NCI-H187 treated with DMSO at 0.1 percent for 48 hours (cell line): ENCODE data around the gene MUC4.
"Not testable (repeated sequence)": the region's sequence is repeated elsewhere in the genome, so short reads cannot be mapped to it uniquely, and the experiment has no call there.

ENCODE experiments used
- DNase-seq: peaks from one replicate; lab custom pipeline; 2025; lab: John Stamatoyannopoulos, UW

MUC4 gene

DNA sequence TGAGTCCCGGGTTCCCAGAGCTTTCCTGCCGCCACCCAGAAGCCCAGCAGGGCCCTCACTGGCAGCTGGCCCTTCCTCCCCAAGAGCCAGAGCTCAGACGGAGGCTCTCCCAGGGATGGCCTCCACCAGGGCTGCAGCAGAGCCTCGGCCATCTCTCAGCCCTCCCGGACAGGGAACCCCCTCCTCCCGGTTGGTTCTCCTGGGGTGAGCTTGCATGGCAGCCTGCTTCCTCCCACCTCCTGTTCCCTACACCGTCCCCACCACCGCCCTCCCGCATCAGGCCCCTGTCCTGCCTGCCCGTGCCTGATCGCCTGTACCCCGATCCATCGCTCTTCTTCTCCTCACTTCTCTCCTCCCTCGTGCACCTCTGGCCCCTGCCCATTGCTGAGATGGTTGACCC, 24.1 kb upstream of the MUC4 start:
- no peak for DNase-seq

DNA sequence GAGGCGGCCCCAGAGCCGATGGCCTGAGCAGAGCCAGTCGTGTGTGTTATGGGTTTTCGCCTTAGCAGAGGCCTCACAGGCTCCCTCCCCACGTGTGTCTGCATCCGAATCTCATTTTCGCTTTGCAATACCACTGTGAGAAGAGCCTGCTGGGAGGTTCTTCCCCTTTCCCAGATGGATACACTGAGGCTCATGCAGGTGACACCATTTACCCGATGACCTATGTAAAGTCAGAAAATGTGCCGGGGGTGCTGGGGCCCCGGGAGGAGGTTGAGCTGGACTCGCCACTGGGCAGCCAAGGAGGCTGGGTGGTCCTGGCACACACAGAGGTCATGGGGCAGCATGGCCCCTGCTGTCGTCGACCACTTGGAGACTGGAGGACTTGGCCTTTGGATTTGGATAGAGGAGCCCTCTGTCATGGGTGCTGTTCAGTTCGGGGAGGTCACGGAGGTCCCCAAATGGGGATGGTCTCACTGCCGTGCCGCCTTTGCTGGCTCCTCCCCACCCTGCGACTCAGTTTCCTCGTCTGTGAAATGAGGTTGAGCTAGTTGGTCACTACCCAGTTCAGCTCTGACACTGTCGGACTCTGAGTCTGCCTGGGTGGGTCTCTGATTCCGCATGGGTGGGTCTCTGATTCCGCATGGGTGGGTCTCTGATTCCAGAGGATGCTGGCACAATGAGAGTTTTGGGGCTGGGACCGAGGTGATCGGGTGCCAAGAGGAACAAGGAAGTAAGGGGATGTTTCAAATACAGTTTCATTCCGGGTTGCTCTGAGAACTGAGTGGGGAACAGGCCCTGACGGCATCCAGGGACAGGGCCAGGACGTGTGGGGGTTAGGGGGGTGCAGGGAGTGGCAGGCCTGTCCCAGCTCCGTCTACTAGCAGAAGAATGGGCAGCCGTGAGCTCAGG, 23.2 kb upstream of the MUC4 start:
- DNase-seq: no peak

DNA sequence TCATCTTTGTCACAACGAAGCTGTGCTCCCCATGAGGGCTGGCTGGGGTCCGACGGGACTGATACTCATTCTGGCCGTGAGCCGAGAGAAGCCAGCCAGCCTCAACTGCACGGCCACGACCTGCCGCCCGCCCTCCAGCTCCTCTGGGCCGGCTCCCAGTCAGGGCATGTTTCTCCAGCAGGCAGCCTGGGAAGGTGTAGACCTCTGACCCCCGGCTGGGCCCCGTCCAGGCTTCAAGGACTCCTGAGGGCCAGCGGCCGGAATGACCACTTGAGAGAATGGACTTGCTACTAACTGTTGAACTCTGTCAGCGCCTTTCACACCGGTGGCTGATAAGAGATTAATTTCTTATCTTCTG, 18.1 kb upstream of the MUC4 start:
- DNase-seq: no peak

DNA sequence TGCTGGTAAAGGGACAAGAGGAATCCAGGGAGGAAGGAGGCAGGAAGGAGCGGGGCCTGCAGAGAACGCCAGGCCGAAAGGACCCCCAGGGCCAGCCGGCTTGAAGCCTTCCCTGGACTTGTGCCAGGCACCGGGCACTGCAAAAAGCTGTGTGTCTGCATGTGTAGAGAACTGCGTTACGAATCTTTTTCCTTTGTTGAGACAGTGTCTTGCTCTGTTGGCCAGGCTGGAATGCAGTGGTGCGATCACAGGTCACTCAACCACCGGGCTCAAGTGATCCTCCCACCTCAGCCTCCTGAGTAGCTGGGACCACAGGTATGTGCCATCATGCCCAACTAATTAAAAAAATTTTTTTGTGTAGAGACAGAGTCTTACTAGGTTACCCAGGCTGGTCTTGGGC, 17.0 kb upstream of the MUC4 start:
- DNase-seq: no peak

DNA sequence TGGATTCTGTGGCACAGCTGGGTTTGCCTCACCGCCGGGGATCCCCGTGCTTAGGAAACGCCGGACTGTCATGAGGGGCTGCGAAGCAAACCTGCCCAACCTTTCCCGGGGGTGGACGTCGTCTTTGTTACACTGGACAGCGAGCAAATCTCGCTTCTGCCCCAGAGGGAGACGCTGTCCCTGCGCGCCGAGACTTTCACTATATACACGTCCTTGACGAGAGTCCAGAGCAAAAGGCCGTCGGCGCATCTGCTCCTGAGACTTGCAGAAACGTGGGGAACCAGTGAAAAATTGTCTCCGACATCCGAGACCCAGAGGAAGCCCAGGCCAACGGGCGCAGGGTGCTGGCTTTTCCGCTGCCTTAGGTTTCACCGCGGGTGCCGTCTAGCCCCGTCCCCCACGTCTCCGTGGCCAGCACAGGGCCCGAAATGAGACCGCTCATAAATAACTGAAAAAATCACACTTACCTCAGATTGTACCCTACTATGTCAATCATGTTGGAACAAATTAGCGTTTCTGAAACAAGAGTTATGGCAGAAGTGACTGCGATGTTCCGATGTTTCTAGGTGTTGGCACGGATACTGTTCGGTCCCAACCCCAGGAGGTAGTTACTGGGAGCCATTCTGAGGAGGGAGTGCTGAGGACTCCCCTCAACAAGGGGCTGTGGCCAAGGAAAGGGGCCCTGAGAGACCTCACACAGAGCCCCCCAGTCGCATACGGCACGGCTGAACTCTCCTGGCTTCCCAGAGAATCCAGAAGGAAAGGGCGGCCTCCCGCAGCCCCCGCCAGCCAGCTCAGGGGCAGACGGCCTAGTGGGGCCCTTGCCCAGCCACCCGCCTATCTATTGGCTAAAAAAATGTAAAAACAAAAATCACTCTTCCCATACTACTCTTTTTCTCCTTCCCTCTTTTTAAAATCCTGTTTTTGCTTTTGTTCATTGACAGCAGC, 14.4 kb upstream of the MUC4 start:
- DNase-seq: no peak

DNA sequence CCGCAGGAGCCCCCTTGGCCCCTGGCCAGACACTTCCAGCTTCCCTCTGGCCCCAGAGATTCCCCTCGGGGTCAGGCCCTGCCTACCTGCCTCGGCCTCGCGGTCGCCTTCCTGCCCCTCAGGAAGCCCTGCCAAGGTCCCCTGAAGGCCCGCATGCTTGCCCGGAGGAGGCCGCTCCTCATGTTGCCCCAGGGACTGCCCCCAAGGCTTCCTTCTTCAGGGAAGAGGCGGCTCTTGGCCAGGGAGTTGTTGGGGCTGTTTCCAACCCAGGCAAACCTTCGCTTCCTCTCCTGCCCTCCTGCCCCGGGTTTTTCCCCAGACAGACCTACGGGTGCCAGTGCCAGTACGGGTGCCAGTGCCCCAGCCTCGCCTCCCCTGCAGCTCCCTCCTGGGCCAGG, 13.5 kb upstream of the MUC4 start:
- DNase-seq: no peak

DNA sequence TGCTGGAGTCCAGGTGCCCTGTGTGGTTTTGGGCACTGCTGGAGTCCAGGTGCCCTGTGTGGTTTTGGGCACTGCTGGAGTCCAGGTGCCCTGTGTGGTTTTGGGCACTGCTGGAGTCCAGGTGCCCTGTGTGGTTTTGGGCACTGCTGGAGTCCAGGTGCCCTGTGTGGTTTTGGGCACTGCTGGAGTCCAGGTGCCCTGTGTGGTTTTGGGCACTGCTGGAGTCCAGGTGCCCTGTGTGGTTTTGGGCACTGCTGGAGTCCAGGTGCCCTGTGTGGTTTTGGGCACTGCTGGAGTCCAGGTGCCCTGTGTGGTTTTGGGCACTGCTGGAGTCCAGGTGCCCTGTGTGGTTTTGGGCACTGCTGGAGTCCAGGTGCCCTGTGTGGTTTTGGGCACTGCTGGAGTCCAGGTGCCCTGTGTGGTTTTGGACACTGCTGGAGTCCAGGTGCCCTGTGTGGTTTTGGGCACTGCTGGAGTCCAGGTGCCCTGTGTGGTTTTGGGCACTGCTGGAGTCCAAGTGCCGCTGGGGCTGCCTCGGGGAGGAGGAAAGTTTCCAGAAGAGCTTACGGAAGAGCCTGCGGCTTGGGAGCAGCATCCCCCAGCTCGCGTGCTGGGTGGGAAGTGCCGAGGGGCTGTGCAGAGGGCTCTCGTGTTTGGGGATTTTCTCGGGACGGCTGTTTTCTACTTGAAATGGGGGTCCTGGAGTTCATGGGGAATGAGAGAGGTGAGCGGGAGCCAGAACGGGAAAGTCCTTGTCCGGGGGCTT, 12.9 kb upstream of the MUC4 start:
- DNase-seq: not testable (repeated sequence)

DNA sequence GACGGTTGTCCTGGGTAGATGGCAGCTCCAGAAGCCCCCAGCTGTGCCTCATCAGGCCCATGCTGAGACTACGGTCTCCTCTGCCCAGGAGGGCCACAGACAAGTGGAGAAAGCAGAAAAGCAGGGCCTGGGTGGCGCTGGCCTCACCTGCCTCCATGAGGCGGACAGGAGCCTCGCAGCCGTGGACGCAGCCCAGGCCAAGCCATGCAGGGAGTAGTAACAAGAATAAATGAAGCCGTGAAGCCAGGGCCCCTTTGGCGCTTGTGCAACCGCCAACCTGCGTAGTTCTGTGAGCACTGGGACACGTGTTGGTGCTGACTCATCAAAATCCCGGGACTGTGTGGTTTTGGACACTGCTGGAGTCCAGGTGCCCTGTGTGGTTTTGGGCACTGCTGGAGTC, 12.3 kb upstream of the MUC4 start:
- no peak for DNase-seq

DNA sequence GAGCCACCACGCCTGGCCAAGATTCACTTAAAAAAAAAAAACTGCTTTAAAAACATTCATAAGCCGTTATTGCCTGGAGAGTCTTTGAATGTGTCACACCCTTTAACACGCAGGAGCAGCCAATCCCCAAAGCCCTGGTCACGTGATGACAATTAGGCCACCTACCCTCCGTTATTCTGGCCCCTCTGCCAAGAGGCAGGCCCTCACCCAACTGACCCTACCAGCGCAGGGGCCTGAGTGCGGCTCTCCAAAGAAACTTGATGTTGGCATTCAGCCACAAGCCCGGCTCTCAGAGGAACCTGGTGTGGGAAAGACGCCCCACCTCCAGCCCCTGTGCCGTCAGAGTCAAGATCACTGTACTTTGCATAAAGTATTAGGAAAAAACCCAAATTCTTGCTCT, 11.6 kb upstream of the MUC4 start:
- DNase-seq: no peak

DNA sequence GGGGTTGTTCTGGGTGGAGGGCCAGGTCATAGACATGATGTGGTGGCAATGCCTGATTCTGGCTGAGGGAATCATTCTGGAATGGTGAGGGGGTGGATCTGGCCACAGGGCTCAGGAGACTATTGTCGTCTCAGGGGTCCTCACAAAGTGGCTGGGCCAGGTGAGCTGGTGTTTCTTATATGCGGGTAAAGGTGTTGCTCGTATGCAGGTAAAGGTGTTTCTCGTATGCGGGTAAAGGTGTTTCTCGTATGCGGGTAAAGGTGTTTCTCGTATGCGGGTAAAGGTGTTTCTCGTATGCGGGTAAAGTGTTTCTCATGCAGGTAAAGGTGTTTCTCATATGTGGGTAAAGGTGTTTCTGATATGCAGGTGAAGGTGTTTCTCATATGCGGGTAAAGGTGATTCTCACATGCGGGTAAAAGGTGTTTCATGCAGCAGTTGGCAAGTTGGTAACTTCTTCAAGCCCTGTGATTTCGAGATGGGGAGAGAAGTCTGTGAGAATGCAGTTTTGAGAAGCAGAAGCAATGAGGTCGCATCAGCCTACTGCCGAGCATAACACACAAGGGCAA, 10.5 kb upstream of the MUC4 start:
- DNase-seq: no peak

DNA sequence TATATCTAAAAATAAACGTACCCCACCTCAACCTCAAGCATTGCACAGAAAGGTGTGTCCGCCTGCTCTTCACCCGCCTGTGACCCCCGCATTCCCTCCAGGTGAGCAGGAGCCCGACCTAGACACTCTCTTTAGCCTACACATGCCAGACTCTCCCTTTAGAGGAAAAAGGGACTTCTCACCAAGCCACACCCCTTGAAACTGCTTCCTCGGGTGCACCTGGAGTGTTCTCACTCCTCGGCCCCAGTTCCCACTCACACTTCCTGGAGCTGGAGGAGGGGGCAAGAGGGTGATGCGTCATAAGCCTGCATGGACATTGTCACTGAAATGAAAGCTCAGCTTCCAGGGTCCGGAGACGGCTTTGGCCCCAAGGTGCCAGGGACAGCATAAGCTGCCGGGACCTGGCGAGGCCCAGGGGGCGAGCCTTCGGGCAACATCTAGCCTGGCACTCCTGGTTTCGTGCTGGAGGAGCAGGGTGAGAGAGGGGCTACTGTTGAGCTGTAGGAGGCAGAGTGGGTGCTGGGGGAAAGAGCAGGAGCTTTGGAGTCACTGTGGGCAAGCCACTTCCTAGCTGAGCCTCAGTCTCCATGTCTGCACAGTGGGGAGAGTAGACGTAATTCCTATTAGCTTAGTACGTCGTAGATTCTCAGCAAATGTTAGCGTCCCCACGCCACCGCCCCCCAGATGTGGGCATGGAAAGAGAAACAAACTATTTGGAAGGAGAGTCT, 9.8 kb upstream of the MUC4 start:
- DNase-seq: no peak

DNA sequence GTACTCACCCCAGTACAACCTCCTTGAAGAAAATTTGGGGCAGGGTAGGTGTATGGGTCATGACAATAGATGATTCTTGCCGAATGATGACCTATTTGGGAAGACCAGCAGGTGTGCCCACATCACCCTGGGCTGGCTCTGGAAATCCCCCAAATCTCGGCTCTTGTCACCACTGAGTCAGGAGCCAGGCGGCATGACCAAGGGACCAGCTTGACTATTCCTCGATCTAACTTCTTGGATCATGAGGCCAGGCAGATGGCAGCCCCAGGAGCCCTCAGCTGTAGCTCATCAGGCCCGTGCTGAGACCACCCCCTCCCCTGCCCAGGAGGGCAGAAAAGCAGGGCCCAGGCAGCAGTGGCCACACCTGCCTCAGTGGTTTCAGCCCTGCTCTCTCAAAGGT, 9.2 kb upstream of the MUC4 start:
- DNase-seq: no peak

DNA sequence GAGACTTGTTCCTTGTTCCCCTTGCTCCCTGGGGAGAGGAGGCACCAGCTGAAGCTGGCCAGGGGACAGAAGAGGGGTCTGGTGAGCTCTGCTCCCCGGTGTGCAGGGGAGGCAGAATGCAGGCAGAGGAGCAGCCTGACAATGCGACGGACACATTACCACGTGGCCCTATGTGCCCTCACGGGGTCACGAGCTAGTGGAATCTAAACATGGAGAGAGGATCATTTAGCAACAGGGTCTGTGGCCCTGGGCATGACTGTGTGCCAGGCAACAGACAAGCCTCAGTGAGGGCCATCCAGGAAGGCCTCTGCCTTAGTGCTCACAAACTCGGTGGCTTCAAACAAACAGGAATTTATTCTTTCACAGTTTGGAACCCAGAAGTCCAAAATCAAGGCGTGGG, 8.5 kb upstream of the MUC4 start:
- no peak for DNase-seq

DNA sequence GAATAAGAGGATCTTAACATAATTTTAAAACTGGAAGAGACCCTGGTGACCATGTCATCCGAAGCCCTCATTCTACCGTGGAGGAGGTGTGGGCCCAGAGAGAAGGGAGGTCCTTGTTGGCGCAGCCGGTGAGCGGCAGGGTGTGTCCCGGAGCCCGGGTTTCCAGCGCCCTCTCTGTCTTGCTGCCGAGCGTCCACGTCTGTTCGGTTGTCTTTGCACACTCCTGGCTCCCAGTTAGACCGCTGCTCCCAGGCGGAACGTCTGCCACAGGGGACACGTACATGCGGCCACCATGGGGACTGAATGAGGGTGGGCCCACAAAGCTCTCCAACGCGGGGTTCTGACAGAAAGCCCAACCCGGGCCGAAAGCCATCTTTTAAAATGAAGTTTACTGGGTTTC, 6.6 kb upstream of the MUC4 start:
- DNase-seq: no peak

DNA sequence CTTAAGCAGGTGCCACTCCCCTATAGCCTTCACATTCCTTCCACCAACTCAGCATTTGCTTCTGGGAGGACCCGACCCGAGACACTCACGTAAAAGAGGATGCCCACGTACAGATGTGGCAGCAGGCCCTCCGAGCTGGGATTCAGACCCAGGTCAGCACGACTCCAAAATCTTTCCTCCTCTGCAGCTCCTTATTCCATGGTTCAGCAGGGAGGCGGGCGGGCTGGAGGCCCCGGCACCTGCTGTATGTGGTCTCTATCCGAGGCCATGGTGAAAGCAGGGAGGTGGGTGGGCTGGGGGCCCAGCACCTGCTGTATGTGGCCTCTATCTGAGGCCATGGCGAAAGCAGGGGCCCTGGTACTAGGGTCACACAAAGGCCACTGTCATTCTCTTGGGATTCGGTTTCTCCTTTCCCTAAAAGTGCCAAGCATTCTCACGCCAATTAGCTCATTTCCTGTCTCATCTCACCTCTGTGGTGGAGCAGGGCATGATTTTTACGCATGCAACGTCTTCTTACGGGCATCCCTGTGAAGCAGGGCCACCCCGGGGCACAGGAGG, 5.9 kb upstream of the MUC4 start:
- no peak for DNase-seq

DNA sequence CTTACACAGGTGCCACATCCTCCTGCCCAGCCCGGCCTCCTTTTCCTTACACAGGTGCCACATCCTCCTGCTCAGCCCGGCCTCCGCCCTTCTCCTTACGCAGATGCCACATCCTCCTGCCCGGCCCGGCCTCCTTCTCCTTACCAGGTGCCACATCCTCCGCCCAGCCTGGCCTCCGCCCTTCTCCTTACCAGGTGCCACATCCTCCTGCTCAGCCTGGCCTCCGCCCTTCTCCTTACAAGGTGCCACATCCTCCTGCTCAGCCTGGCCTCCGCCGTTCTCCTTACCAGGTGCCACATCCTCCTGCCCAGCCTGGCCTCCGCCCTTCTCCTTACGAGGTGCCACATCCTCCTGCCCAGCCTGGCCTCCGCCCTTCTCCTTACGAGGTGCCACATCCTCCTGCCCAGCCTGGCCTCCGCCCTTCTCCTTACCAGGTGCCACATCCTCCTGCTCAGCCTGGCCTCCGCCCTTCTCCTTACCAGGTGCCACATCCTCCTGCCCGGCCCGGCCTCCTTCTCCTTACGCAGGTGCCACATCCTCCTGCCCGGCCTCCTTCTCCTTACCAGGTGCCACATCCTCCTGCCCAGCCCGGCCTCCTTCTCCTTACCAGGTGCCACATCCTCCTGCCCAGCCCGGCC, 4.7 kb upstream of the MUC4 start:
- not testable (repeated sequence) for DNase-seq

DNA sequence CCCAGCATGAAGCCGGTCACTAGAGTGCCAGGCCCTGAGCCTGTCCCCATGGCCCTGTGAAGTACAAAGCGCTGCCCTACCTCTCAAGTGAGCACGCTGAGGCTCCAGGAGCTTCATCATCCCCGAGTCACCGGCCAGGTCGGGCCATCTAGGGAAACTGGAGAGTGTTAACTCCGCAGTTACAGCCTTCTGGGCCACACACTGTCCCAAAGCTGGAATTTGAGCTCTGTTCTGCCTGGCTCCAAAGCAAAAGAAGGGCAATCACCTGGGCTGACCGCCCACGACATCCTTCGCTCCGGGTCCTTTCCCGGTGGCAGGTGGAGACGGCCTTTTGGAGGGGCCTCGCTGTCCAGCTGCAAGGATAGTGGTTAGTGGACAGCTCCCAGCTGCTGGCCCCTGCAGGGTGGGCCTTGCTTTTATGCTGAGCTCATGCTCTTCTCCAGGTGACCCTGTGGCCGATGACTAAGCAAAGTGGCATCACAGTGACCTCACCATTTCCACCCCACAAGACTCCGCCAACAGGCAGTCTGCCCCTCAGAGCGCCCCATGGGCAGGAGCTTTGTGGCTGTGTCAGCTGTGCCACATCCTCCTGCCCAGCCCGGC, 3.5 kb upstream of the MUC4 start:
- DNase-seq: no peak

DNA sequence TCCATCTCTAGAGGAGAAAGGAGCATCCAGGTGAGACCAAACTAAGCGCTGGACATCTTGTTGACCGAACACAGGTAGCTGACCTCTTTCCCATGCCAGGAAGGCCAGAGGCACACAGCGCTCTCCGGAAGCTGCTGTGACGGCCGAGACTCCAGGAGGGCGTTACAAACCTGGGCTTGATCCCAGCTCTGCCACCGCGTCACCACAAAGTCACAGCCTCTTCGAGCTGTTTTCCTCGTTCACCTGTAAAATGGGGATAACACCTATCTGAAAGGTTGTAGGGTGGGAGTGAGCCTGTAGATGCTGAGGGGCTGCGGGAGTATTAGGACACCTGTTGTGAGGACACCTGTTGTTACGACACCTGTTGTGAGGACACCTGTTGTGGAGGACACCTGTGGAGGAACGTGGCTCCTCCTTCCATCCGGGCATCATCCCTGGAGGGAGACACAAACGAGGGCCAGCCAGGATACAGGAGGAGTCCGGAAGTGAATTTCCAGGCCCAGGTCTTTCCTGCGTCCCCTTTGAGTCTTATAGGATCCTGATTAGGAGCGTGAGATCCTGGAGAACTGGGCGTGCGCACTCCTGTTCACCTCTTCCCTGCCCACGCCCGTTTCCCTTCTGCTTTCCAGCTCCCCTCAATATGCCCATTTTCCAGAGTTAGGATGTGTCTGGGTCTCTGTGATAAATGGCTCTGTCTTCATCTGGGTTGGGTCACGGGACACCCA, 2.3 kb upstream of the MUC4 start:
- no peak for DNase-seq

DNA sequence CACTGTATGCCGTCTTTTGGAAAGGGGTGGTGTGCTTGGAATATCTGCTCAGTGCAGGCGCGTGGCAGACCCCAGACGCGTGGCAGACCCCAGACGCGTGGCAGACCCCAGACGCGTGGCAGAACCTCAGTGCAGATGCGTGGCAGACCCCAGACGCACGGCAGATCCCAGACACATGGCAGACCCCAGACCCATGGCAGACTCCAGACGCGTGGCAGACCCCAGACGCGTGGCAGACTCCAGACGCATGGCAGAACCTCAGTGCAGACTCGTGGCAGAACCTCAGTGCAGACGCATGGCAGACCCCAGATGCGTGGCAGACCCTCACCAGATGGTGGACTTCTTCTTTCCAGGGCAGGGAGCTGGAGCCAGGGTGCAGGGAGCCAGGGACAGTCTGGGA, 637 bp upstream of the MUC4 start:
- DNase-seq: no peak
